GM12873 (cell line): ENCODE data around the gene FOXC1.

Experiments used
- CTCF ChIP-seq: IDR thresholded peaks from 2 replicates; pipeline ENCODE4 v1.5.1; 2012; ENCODE audit warnings: low read depth, mild to moderate bottlenecking, moderate library complexity, low read length, control low read depth; ENCODE audit not compliant: insufficient read depth; ENCODE audit errors: missing control alignments

Gene FOXC1

GRCh38 chr6:1636971-1637871 is 27.5 kb downstream of the FOXC1 start:
- no peak for TF ChIP-seq CTCF

GRCh38 chr6:1639430-1639829 is 29.7 kb downstream of the FOXC1 start:
- no peak for TF ChIP-seq CTCF

- no peak for TF ChIP-seq CTCF
Observed at GRCh38 chr6:1640476-1640875, 30.8 kb downstream of the FOXC1 start.

- TF ChIP-seq CTCF, result no peak
Observed at GRCh38 chr6:1641343-1641885, 31.7 kb downstream of the FOXC1 start.

- no peak for TF ChIP-seq CTCF
Observed at GRCh38 chr6:1643111-1643510, 33.4 kb downstream of the FOXC1 start.

GRCh38 chr6:1643830-1644445 is 34.2 kb downstream of the FOXC1 start:
- TF ChIP-seq CTCF, result no peak

GRCh38 chr6:1644516-1645060 is 34.9 kb downstream of the FOXC1 start:
- TF ChIP-seq CTCF, result no peak
